Glutamatergic neuron (in vitro differentiated cells): ENCODE measurements around the gene LSMEM2. TPM values are rescaled to one million over a fixed set of nuclear protein-coding genes. Genes with fewer than 3 reads are reported as not detected.
A peak's percentile ranks its signal among the peaks of the same experiment; 100 is the strongest.
"Not testable (repeated sequence)": the region's sequence is repeated elsewhere in the genome, so short reads cannot be mapped to it uniquely, and the experiment has no call there.

ENCODE experiments used
- DNase-seq: peaks from one replicate; pipeline ENCODE4 v3.0.0; 2022
- H3K27ac Mint-ChIP-seq: one replicate; pipeline ENCODE4 v1.8.0; 2020; ENCODE audit warnings: mild to moderate bottlenecking, mixed read lengths, inconsistent platforms; ENCODE audit not compliant: unreplicated experiment
- H3K27me3 Mint-ChIP-seq: one replicate; pipeline ENCODE4 v1.8.0; 2020; ENCODE audit warnings: mild to moderate bottlenecking, moderate library complexity, mixed read lengths, inconsistent platforms; ENCODE audit not compliant: unreplicated experiment
- H3K36me3 Mint-ChIP-seq: one replicate; pipeline ENCODE4 v1.8.0; 2020; ENCODE audit warnings: mild to moderate bottlenecking, mixed read lengths, inconsistent platforms; ENCODE audit not compliant: unreplicated experiment
- H3K4me1 Mint-ChIP-seq: one replicate; pipeline ENCODE4 v1.8.0; 2020; ENCODE audit warnings: mild to moderate bottlenecking, low read depth, mixed read lengths, inconsistent platforms; ENCODE audit not compliant: unreplicated experiment
- H3K4me3 Mint-ChIP-seq: one replicate; pipeline ENCODE4 v1.8.0; 2020; ENCODE audit warnings: mild to moderate bottlenecking, mixed read lengths, inconsistent platforms; ENCODE audit not compliant: unreplicated experiment
- H3K9me3 Mint-ChIP-seq: one replicate; pipeline ENCODE4 v1.8.0; 2020; ENCODE audit warnings: mild to moderate bottlenecking, moderate library complexity, mixed read lengths, inconsistent platforms; ENCODE audit not compliant: unreplicated experiment
- CTCF ChIP-seq: fragments of 200-600 bp; sonication (generic); IDR thresholded peaks from one replicate; pipeline ENCODE4 v1.5.0; 2021; ENCODE audit not compliant: partially characterized antibody, unreplicated experiment
- total RNA-seq: library from RNA; stranded (reverse); fragmentation: NEBNext Ultra II Directional; extraction: Animal tissue kit (Norgen Biotek cat#: 25700); gene quantifications from one replicate; pipeline ENCODE4 v1.2.1, GENCODE V29; 2021; ENCODE audit not compliant: unreplicated experiment

Gene LSMEM2
- total RNA-seq, 1 donor from 2014 or later = not detected

DNA sequence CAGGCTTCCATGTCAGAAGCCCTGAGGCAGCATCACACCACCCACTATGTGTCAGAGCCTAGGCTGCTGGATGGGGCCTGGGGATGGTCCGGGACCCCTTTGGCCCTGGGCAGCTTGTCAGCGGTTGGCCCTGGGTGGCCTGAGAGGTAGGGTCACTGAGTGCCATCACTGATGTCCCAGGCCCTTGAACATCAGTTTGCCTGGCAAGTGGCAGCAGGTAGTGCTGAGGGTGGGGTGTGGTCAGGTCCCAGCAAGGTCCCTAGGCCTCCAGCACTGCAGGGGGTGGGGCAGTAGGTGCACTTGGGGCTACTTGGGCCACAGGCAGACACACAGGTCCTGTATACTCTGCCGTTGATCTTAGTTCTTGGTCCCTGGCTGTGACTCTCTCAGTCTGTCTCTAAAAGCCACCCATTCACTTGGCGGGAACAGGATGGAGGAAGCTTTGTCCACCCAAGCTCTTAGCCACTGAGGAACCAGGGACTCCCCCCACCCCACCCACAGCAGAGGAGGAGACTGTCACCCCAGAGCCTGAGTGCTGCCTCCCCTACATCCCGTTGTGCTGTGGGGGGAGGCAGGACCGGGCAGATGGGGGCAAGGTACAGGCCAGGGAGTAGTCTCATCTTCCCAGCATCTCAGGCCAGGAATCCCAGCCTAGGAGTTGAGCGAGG lies 37.0 kb upstream of the LSMEM2 start:
- TF ChIP-seq CTCF = no peak
- peak overlapping the region; percentile 98 for H3K27ac Mint-ChIP-seq
- peaks cover 54% of the 10 kb centered on the region for H3K4me1 Mint-ChIP-seq
- H3K36me3 Mint-ChIP-seq = no peaks in the 10 kb centered on the region
- peaks cover 22% of the 10 kb centered on the region for H3K27me3 Mint-ChIP-seq
- no peak for DNase-seq
- H3K9me3 Mint-ChIP-seq = peaks cover 15% of the 10 kb centered on the region
- H3K4me3 Mint-ChIP-seq = peak overlapping the region; percentile 90

GRCh38 chr3:50242381-50242770 lies 36.5 kb upstream of the LSMEM2 start:
- no peak for TF ChIP-seq CTCF
- Mint-ChIP-seq H3K36me3 (no peaks in the 10 kb centered on the region), H3K27ac (peak overlapping the region; percentile 98), H3K27me3 (peaks cover 19% of the 10 kb centered on the region), H3K9me3 (peaks cover 15% of the 10 kb centered on the region), H3K4me1 (peaks cover 56% of the 10 kb centered on the region), H3K4me3 (peak overlapping the region; percentile 59)
- DNase-seq = no peak

DNA sequence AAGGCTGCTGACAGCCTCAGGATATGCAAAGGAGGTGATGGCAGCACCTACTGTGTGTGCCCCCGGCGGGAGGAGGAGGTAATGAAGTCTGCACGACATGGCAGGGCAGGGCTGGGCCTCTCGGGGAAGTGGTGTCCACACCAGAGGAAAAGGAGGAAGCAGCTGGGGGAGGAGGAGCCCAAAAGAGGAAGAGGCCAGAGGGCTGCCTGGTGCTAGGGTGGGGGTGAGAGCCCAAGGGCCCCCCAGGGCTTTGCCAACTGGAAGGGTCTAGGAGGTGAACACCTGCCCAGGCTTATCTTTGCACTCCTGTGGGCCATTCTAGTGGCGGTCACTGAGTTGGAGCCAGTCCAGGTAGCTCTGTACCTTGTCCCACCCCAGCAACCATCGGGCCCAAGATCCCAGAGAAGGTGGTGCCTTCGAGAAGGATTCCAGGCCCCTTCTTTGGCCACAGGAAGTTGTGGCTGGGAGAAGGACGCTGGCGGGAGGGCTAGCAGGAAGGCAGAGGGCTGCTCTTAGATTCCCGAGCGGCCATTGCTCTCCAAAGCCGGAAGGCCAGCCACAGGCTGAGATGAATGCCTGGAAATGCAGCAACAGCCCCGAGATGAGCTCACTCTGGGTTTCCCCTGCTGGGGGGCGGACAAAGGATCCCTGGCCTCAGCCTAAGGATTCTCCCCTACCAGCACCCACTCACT lies 35.9 kb upstream of the LSMEM2 start:
- Mint-ChIP-seq H3K36me3 (no peaks in the 10 kb centered on the region), H3K4me1 (peaks cover 56% of the 10 kb centered on the region), H3K27me3 (peaks cover 16% of the 10 kb centered on the region), H3K4me3 (peak overlapping the region; percentile 59), H3K27ac (peak overlapping the region; percentile 88), H3K9me3 (peaks cover 10% of the 10 kb centered on the region)
- no peak for DNase-seq
- no peak for TF ChIP-seq CTCF

DNA sequence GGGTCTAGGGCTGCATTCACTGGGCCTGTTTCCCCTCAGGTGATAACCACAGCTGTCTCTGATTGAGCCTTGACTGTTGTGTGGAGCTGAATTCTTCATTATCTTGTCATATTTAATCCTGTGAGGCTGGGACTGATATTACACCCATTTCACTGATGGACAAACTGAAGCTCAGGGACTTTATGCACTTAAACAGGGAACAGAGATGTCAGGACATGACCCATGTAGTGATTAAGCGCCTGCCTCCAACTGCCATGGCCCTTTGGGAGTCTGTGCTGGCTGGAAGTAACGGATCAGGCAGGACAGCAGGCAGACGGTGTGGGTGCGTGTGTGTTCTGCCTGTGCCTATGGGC lies 35.4 kb upstream of the LSMEM2 start:
- TF ChIP-seq CTCF = no peak
- peaks cover 58% of the 10 kb centered on the region for H3K4me1 Mint-ChIP-seq
- H3K4me3 Mint-ChIP-seq = peak overlapping the region; percentile 55
- peaks cover 18% of the 10 kb centered on the region for H3K27me3 Mint-ChIP-seq
- H3K27ac Mint-ChIP-seq = peak overlapping the region; percentile 86
- no peak for DNase-seq
- peaks cover 10% of the 10 kb centered on the region for H3K9me3 Mint-ChIP-seq
- no peaks in the 10 kb centered on the region for H3K36me3 Mint-ChIP-seq

DNA sequence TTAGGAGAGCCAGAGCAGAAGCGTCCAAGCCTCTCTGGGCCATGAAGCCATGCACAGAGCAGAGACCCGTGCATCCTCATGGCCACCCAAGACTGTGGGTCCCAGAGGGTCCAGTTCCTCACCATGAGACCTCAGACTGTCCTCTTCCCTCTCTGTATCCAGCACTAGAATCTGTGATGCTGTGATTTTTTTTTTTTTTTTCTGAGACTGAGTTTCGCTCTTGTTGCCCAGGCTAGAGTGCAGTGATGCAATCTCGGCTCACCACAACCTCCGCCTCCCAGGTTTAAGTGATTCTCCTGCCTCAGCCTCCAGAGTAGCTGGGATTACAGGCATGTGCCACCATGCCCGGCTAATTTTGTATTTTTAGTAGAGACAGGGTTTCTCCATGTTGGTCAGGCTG lies 34.1 kb upstream of the LSMEM2 start:
- H3K27ac Mint-ChIP-seq = peak overlapping the region; percentile 71
- not testable (repeated sequence) for DNase-seq, H3K36me3 Mint-ChIP-seq, H3K9me3 Mint-ChIP-seq
- peaks cover 17% of the 10 kb centered on the region for H3K27me3 Mint-ChIP-seq
- H3K4me3 Mint-ChIP-seq = peak overlapping the region; percentile 62
- H3K4me1 Mint-ChIP-seq = peaks cover 50% of the 10 kb centered on the region
